22Rv1 (cell line): Measurements from ENCODE around the gene RIGI.
A peak's percentile ranks its signal among the peaks of the same experiment; 100 is the strongest.

ENCODE experiments used
- CTCF ChIP-seq: fragments of 450-650 bp; IDR thresholded peaks from 2 replicates; pipeline ENCODE4 v1.5.1; 2017; ENCODE audit warnings: mild to moderate bottlenecking
- ZFX ChIP-seq: fragments of 450-650 bp; IDR thresholded peaks from 2 replicates; pipeline ENCODE4 v1.6.1; 2017; ENCODE audit warnings: antibody characterized with exemption, borderline replicate concordance

DNA sequence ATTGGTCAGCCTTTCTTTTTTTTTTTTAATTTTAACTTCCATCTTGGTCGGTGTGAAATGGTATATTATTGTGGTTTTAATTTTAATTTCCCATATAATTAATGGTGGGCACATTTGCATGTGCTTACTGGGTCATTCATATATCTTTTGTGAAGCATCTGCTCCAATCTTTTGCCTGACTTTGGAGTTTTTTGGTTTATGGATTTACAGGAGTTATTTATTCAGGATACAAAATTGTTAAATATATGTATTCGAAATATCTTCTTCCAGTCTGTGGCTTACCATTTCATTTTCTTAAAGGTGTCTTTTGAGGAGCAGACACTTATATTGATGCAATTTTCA lies 682 bp upstream of the RIGI start:
- TF ChIP-seq CTCF (peak; percentile 57), ZFX (no peak)
